Upper lobe of left lung (tissue), 4 donors: ENCODE data around the gene SCNN1B.

ENCODE experiments used
- CTCF ChIP-seq, 6 experiments: fragments of 450-650 bp in 4 of 6; fragments of 200-600 bp in 2 of 6; sonication (generic) in 2 of 6; IDR thresholded peaks; one replicate each; pipeline ENCODE4 v1.5.1; 2016 to 2019; ENCODE audit warnings: antibody characterized with exemption in 6 of 6
- EP300 ChIP-seq, 4 donors: sonication (generic); formaldehyde crosslinking; IDR thresholded peaks; one replicate each; pipeline ENCODE4 v1.5.1; 2017; ENCODE audit warnings: antibody characterized with exemption in 4 of 4, control low read depth in 2 of 4
- POLR2A ChIP-seq, 4 donors: fragments of 450-650 bp; IDR thresholded peaks; one replicate each; pipeline ENCODE4 v1.5.1; 2016 to 2017; ENCODE audit warnings: antibody characterized with exemption in 4 of 4, mild to moderate bottlenecking in 2 of 4
- POLR2AphosphoS5 ChIP-seq, 2 donors: sonication (generic); formaldehyde crosslinking; IDR thresholded peaks; one replicate each; pipeline ENCODE4 v1.5.1; 2017; ENCODE audit warnings: antibody characterized with exemption in 2 of 2

GRCh38 chr16:23407436-23408127 is 105.5 kb downstream of the SCNN1B start:
- TF ChIP-seq EP300 (IDR thresholded peaks at IDR 0.05) = no peak
- no peak for TF ChIP-seq POLR2AphosphoS5 (IDR thresholded peaks at IDR 0.05)
- TF ChIP-seq CTCF (IDR thresholded peaks at IDR 0.05) = no peak
- no peak for TF ChIP-seq POLR2A (IDR thresholded peaks at IDR 0.05)
